Activated CD4-positive, alpha-beta T cell treated with anti-CD3 and anti-CD28 coated beads for 1 hour (primary cell): ENCODE results near the gene FBN1.

ENCODE experiments used
- DNase-seq: peaks from one replicate; pipeline ENCODE4 v3.0.0-alpha.2; 2020

Gene FBN1

GRCh38 chr15:48547286-48547685, 98.2 kb downstream of the FBN1 start:
- DNase-seq, result no peak

- DNase-seq, result no peak
Observed at GRCh38 chr15:48546296-48546695, 99.2 kb downstream of the FBN1 start.

- no peak for DNase-seq
Observed at GRCh38 chr15:48544778-48545177, 100.7 kb downstream of the FBN1 start.

GRCh38 chr15:48541341-48542278, 103.9 kb downstream of the FBN1 start:
- DNase-seq, result no peak

GRCh38 chr15:48540756-48541155, 104.8 kb downstream of the FBN1 start:
- no peak for DNase-seq

- no peak for DNase-seq
Observed at GRCh38 chr15:48538941-48539340, 106.6 kb downstream of the FBN1 start.

GRCh38 chr15:48537271-48538113, 108.0 kb downstream of the FBN1 start:
- DNase-seq, result no peak

GRCh38 chr15:48536681-48537091, 108.8 kb downstream of the FBN1 start:
- no peak for DNase-seq

- DNase-seq, result no peak
Observed at GRCh38 chr15:48533982-48534381, 111.5 kb downstream of the FBN1 start.

- DNase-seq, result no peak
Observed at GRCh38 chr15:48532946-48533345, 112.6 kb downstream of the FBN1 start.

GRCh38 chr15:48530528-48530927, 115.0 kb downstream of the FBN1 start:
- DNase-seq, result no peak

GRCh38 chr15:48528921-48529320, 116.6 kb downstream of the FBN1 start:
- DNase-seq, result no peak

- DNase-seq, result no peak
Observed at GRCh38 chr15:48527517-48527916, 118.0 kb downstream of the FBN1 start.

- DNase-seq, result no peak
Observed at GRCh38 chr15:48522911-48523310, 122.6 kb downstream of the FBN1 start.

- DNase-seq, result no peak
Observed at GRCh38 chr15:48522123-48522522, 123.4 kb downstream of the FBN1 start.

GRCh38 chr15:48520376-48521155, 124.9 kb downstream of the FBN1 start:
- DNase-seq, result no peak

GRCh38 chr15:48516121-48516520, 129.4 kb downstream of the FBN1 start:
- no peak for DNase-seq

GRCh38 chr15:48515500-48515899, 130.0 kb downstream of the FBN1 start:
- no peak for DNase-seq

- no peak for DNase-seq
Observed at GRCh38 chr15:48514103-48514816, 131.2 kb downstream of the FBN1 start.

GRCh38 chr15:48510976-48511375, 134.5 kb downstream of the FBN1 start:
- DNase-seq, result no peak

GRCh38 chr15:48507416-48508065, 138.0 kb downstream of the FBN1 start:
- no peak for DNase-seq

GRCh38 chr15:48505067-48505466, 140.4 kb downstream of the FBN1 start:
- DNase-seq, result no peak
